GM12801 (cell line): Measurements from ENCODE around the gene LILRA6.

Experiments used
- CTCF ChIP-seq: IDR thresholded peaks from one replicate; pipeline ENCODE4 v1.5.1; 2011; ENCODE audit warnings: control low read depth; ENCODE audit not compliant: insufficient read length; ENCODE audit errors: extremely low read depth

Gene LILRA6

GRCh38 chr19:54190503-54191010, 52.0 kb downstream of the LILRA6 start:
- TF ChIP-seq CTCF, result no peak

DNA sequence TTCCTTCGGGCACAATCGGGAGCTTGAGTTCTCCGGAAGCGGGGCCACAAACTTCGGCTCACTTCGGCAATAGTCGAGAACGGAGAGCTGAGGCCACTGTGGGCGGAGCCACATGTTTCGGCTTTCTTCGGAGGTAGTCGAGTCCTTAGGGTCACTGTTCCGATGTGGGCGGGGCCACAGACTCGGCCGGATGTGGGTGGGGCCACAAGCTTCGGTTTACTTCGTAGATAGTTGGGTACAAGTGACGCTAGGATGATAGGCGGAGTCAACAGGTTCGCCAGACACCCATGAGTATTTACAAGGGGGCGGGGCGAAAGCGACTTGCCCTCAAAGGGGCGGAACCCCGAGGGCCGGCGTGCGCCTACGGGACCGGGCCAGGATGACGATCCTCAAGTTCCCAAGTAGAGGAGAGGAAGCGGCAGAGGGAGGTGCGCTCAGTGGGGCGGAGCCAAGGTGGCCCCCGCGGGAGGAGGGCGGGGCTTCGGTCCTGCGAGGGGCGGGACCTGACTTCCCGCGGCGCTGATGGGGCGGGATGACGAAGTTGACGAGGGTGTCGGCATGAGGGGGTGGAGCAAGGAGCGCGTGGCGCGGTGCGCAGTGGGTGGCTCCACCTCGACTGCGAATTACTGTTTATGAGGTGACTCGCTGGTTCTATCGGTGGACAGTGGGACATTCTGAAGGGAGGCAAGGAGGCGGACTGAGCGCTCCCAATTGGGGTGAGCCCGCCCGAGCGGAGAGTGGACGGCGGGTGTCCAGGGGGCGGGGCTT, 52.7 kb downstream of the LILRA6 start:
- no peak for TF ChIP-seq CTCF

DNA sequence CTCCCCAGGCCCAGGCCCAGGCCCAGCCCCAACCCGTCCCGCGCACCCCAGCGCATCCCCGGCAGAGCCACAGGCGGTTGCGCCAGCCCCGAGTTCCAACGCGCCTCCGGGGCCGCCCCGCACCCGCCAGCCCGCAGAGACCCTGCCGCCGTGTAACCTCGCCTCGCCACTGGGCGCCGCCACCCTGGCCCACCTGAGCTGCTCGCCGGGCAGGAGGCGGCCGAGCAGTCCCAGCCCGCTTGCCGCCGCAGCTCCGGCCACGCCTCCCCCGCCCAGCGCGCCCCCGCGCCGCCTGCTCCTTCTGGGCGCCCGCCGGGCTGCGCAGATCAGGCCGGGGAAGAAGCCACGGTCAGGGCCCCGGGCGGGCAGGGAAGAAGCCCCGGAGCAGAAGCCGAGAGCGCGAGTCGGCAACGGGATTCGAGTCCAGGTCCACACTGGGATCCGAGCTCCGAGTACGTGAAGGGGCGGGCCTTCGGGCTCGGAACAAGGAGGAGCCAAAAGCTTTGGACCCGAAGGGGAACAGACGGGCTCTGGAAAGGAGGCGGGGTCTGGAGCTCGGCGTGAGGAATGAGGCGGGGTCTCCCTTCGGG, 53.4 kb downstream of the LILRA6 start, which contains the start of gene MBOAT7:
Gene MBOAT7, minus strand, starts transcription at position 436 of the 590 bp plus-strand sequence. CDS start 1,072 bp downstream, outside the sequence.
- no peak for TF ChIP-seq CTCF

- no peak for TF ChIP-seq CTCF
Measured at GRCh38 chr19:54188215-54188871, 54.2 kb downstream of the LILRA6 start.

DNA sequence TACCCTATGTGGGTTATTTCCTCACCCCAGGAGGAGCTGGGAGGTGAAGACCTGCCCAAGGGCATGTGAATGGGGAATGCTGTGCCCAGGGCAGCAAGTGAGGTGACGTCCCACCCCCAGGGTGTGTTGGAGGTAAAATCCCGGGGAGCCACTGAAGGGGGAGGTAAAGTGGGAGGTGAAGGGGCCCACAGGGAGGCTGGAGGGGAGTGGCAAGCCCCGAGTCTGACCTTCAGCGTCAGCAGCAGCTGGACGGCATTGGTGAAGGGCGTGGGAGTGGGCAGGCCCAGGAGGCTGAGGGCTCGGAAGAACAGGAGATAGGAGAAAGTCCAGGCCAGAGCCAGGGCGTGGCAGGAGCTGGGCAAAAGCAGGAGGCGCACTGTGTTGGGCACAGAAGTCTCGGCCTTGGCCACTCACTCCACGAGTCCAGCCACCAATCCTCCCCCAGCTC, 55.6 kb downstream of the LILRA6 start:
- TF ChIP-seq CTCF, result no peak
